ENCODE data around the gene REST. TPM values are rescaled to one million over a fixed set of nuclear protein-coding genes. Genes with fewer than 3 reads are reported as not detected.

REST gene, protein sequence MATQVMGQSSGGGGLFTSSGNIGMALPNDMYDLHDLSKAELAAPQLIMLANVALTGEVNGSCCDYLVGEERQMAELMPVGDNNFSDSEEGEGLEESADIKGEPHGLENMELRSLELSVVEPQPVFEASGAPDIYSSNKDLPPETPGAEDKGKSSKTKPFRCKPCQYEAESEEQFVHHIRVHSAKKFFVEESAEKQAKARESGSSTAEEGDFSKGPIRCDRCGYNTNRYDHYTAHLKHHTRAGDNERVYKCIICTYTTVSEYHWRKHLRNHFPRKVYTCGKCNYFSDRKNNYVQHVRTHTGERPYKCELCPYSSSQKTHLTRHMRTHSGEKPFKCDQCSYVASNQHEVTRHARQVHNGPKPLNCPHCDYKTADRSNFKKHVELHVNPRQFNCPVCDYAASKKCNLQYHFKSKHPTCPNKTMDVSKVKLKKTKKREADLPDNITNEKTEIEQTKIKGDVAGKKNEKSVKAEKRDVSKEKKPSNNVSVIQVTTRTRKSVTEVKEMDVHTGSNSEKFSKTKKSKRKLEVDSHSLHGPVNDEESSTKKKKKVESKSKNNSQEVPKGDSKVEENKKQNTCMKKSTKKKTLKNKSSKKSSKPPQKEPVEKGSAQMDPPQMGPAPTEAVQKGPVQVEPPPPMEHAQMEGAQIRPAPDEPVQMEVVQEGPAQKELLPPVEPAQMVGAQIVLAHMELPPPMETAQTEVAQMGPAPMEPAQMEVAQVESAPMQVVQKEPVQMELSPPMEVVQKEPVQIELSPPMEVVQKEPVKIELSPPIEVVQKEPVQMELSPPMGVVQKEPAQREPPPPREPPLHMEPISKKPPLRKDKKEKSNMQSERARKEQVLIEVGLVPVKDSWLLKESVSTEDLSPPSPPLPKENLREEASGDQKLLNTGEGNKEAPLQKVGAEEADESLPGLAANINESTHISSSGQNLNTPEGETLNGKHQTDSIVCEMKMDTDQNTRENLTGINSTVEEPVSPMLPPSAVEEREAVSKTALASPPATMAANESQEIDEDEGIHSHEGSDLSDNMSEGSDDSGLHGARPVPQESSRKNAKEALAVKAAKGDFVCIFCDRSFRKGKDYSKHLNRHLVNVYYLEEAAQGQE
- 10 to 100 TPM; 18.3 to 40.2 (median 31.8) TPM for total RNA-seq

- Histone ChIP-seq H3K4me3 (peak within 1 kb of the TSS; percentile 71 to 85 (median 74)), H3K36me3 (no peaks in the 10 kb centered on the region), H3K27ac (peak within 1 kb of the TSS; percentile 90 to 94 (median 92)), H3K4me1 (peaks cover 30 to 38% (median 35%) of the 10 kb centered on the region in 4 donors), H3K9me3 (no peaks in the 10 kb centered on the region), H3K27me3 (no peaks in the 10 kb centered on the region)
- ATAC-seq (ENCODE audit: low FRiP score in 2 of 2): peak; percentile 89 to 92
- 0 to 1% methylated on average over 8 to 35 of the region's 74 CpGs for WGBS, 2 donors
- TF ChIP-seq POLR2AphosphoS5 (IDR thresholded peaks at IDR 0.05) (no peak), POLR2A (IDR thresholded peaks at IDR 0.05) (peak in 3 of 4 donors; percentile 20 to 72 (median 29))
- TF ChIP-seq, protein P1, sequence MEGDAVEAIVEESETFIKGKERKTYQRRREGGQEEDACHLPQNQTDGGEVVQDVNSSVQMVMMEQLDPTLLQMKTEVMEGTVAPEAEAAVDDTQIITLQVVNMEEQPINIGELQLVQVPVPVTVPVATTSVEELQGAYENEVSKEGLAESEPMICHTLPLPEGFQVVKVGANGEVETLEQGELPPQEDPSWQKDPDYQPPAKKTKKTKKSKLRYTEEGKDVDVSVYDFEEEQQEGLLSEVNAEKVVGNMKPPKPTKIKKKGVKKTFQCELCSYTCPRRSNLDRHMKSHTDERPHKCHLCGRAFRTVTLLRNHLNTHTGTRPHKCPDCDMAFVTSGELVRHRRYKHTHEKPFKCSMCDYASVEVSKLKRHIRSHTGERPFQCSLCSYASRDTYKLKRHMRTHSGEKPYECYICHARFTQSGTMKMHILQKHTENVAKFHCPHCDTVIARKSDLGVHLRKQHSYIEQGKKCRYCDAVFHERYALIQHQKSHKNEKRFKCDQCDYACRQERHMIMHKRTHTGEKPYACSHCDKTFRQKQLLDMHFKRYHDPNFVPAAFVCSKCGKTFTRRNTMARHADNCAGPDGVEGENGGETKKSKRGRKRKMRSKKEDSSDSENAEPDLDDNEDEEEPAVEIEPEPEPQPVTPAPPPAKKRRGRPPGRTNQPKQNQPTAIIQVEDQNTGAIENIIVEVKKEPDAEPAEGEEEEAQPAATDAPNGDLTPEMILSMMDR (IDR thresholded peaks at IDR 0.05): peak in 2 of 6 experiments; percentile 5 to 14
- peak; percentile 83 to 97 for DNase-seq
Observed at GRCh38 chr4:56907489-56908205, at the start of gene REST. Gene REST, plus strand, starts transcription at chr4:56907900. Its CDS starts 2,739 bp downstream, at chr4:56910639.

DNA sequence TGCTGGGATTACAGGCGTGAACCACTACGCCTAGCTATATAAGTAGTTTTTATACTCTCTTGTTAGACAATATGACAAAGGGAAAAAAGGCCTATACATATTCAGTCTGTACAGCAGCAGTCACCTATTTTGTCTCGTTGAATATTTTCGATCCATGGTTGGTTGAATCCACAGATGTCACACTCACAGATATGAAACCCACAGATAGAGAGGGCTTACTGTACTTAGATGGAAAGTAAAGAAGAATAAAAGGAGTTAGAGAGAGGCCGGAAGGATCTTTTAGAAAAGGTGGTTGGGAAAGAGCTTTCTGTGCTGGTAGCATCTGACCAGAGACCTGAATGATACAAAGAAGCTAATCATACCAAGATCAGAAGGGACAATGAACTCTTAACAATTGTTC, 47.9 kb upstream of the REST start:
- Histone ChIP-seq H3K4me3 (no peak overlapping the region), H3K9me3 (no peaks in the 10 kb centered on the region), H3K36me3 (no peaks in the 10 kb centered on the region), H3K27me3 (no peaks in the 10 kb centered on the region), H3K4me1 (no peaks in the 10 kb centered on the region), H3K27ac (no peak overlapping the region)
- no peak for DNase-seq
- TF ChIP-seq POLR2A (IDR thresholded peaks at IDR 0.05): no peak
- no peak for ATAC-seq (ENCODE audit: low FRiP score in 2 of 2)
- WGBS, 2 donors: 86 to 90% methylated on average over 5 of the region's 5 CpGs

DNA sequence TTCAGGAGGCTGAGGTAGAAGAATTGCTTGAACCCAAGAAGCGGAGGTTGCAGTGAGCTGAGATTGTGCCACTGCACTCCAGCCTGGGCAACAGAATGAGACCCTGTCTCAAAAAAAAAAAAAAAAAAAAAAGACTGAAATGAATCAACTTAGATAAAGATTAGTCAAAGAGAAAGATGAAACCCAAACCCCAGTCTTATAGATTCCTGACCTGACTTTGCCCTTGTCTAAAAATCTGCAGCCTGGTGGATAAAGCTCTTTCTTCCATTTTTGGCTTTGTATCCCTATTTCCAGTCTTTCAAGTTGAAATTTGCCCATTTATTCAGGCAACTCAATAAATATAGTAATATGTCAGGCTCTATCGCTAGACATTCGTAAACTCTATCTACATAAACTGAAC, 46.9 kb upstream of the REST start:
- Histone ChIP-seq H3K27ac (no peak overlapping the region), H3K27me3 (no peaks in the 10 kb centered on the region), H3K9me3 (no peaks in the 10 kb centered on the region), H3K4me1 (no peaks in the 10 kb centered on the region), H3K4me3 (no peak overlapping the region), H3K36me3 (no peaks in the 10 kb centered on the region)
- no peak for ATAC-seq (ENCODE audit: low FRiP score in 2 of 2)
- no peak for DNase-seq
- WGBS, 2 donors: 91 to 93% methylated on average over 3 of the region's 3 CpGs
- no peak for TF ChIP-seq POLR2A (IDR thresholded peaks at IDR 0.05)
- TF ChIP-seq EP300 (IDR thresholded peaks at IDR 0.05): no peak
- TF ChIP-seq, protein P1 (IDR thresholded peaks at IDR 0.05): no peak
- TF ChIP-seq POLR2AphosphoS5 (IDR thresholded peaks at IDR 0.05): no peak

DNA sequence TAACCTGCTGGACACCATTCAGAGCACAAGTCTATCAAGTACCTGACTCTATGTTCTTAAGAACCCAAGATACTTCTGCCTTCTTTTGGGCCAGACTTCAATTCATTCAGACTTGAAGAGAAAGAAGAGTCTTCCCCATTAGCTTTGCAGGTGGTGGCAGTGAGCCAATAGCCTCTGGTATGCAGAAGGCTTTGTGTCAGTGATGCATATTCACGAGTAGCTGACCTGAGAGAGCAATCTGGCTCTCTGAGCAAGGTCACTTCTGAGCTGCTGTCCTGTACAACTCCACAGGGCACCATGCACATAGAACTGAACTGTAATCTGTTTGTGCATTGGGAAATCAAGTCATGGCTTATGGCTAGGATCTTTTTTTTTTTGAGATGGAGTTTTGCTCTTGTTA, 46.3 kb upstream of the REST start:
- Histone ChIP-seq H3K4me3 (no peak overlapping the region), H3K9me3 (no peaks in the 10 kb centered on the region), H3K27me3 (no peaks in the 10 kb centered on the region), H3K36me3 (no peaks in the 10 kb centered on the region), H3K27ac (no peak overlapping the region), H3K4me1 (no peaks in the 10 kb centered on the region)
- WGBS, 2 donors: 20 to 24% methylated on average over 1 of the region's 1 CpG
- ATAC-seq (ENCODE audit: low FRiP score in 2 of 2) (no peak), DNase-seq (no peak)
- TF ChIP-seq POLR2A (IDR thresholded peaks at IDR 0.05): no peak
- no peak for TF ChIP-seq POLR2AphosphoS5 (IDR thresholded peaks at IDR 0.05)
- TF ChIP-seq, protein P1 (IDR thresholded peaks at IDR 0.05): no peak
- TF ChIP-seq EP300 (IDR thresholded peaks at IDR 0.05): no peak

All from upper lobe of left lung (tissue), 6 donors.